Stimulated activated effector memory CD8-positive, alpha-beta T cell treated with anti-CD3 and anti-CD28 coated beads, Interleukin-12 subunit alpha, Interleukin-12 subunit beta, amount 100 ng/mL, for 72 hours (primary cell): ENCODE results near the gene ERGIC1.

Experiments
- ATAC-seq: fragments of 150-1000 bp; cut with Tn5 transposase; 2 replicates; pipeline ENCODE4 v1.10.0; 2021
- DNase-seq, 2 donors: peaks; one replicate each; pipeline ENCODE4 v3.0.0; 2021 to 2022; ENCODE audit warnings: low spot score in 2 of 2
- H3K27ac Mint-ChIP-seq: one replicate; pipeline ENCODE4 v1.8.0; 2022; ENCODE audit warnings: mild to moderate bottlenecking, mixed read lengths
- H3K36me3 Mint-ChIP-seq: one replicate; pipeline ENCODE4 v1.8.0; 2022; ENCODE audit warnings: mild to moderate bottlenecking, mixed read lengths
- H3K4me1 Mint-ChIP-seq: one replicate; pipeline ENCODE4 v1.8.0; 2022; ENCODE audit warnings: mixed read lengths
- H3K4me3 Mint-ChIP-seq: one replicate; pipeline ENCODE4 v1.8.0; 2022; ENCODE audit warnings: mild to moderate bottlenecking, mixed read lengths
- H3K9me3 Mint-ChIP-seq: one replicate; pipeline ENCODE4 v1.8.0; 2022; ENCODE audit warnings: mixed read lengths

Gene ERGIC1

GRCh38 chr5:172909931-172910502, 76.0 kb downstream of the ERGIC1 start:
- Mint-ChIP-seq H3K27ac (peak overlapping the region; percentile 45), H3K36me3 (peaks cover 44% of the 10 kb centered on the region), H3K4me1 (peaks cover 26% of the 10 kb centered on the region), H3K9me3 (no peaks in the 10 kb centered on the region), H3K4me3 (no peak overlapping the region)
- ATAC-seq = peak; percentile 31
- DNase-seq = no peak

- H3K9me3 Mint-ChIP-seq = no peaks in the 10 kb centered on the region
- no peak overlapping the region for H3K4me3 Mint-ChIP-seq
- peaks cover 51% of the 10 kb centered on the region for H3K36me3 Mint-ChIP-seq
- peaks cover 28% of the 10 kb centered on the region for H3K4me1 Mint-ChIP-seq
- no peak overlapping the region for H3K27ac Mint-ChIP-seq
- DNase-seq (no peak), ATAC-seq (peak; percentile 44)
These were observed 77.0 kb downstream of the ERGIC1 start for GRCh38 chr5:172910828-172911627.

GRCh38 chr5:172911628-172911880, 77.5 kb downstream of the ERGIC1 start:
- DNase-seq (no peak), ATAC-seq (no peak)
- peaks cover 55% of the 10 kb centered on the region for H3K36me3 Mint-ChIP-seq
- no peak overlapping the region for H3K27ac Mint-ChIP-seq
- peaks cover 24% of the 10 kb centered on the region for H3K4me1 Mint-ChIP-seq
- H3K9me3 Mint-ChIP-seq = no peaks in the 10 kb centered on the region
- H3K4me3 Mint-ChIP-seq = no peak overlapping the region

- H3K27ac Mint-ChIP-seq = no peak overlapping the region
- H3K4me3 Mint-ChIP-seq = no peak overlapping the region
- peaks cover 59% of the 10 kb centered on the region for H3K36me3 Mint-ChIP-seq
- ATAC-seq = no peak
- peaks cover 23% of the 10 kb centered on the region for H3K4me1 Mint-ChIP-seq
- DNase-seq = no peak
- H3K9me3 Mint-ChIP-seq = no peaks in the 10 kb centered on the region
These were observed 77.9 kb downstream of the ERGIC1 start for GRCh38 chr5:172911976-172912375.

- no peaks in the 10 kb centered on the region for H3K9me3 Mint-ChIP-seq
- peaks cover 25% of the 10 kb centered on the region for H3K4me1 Mint-ChIP-seq
- H3K36me3 Mint-ChIP-seq = peaks cover 66% of the 10 kb centered on the region
- DNase-seq = no peak
- H3K27ac Mint-ChIP-seq = no peak overlapping the region
- no peak for ATAC-seq
- H3K4me3 Mint-ChIP-seq = no peak overlapping the region
These were observed 79.2 kb downstream of the ERGIC1 start for GRCh38 chr5:172913117-172913850.

- peak overlapping the region; percentile 27 for H3K27ac Mint-ChIP-seq
- no peak overlapping the region for H3K4me3 Mint-ChIP-seq
- no peak for ATAC-seq
- peaks cover 27% of the 10 kb centered on the region for H3K4me1 Mint-ChIP-seq
- H3K36me3 Mint-ChIP-seq = peaks cover 70% of the 10 kb centered on the region
- DNase-seq = no peak
- no peaks in the 10 kb centered on the region for H3K9me3 Mint-ChIP-seq
These were observed 81.5 kb downstream of the ERGIC1 start for GRCh38 chr5:172915514-172915913.

- H3K4me1 Mint-ChIP-seq = peaks cover 33% of the 10 kb centered on the region
- ATAC-seq (peak; percentile 72), DNase-seq (no peak)
- H3K36me3 Mint-ChIP-seq = peaks cover 54% of the 10 kb centered on the region
- H3K9me3 Mint-ChIP-seq = no peaks in the 10 kb centered on the region
- H3K4me3 Mint-ChIP-seq = peak overlapping the region; percentile 61
- H3K27ac Mint-ChIP-seq = peak overlapping the region; percentile 85
These were observed 84.6 kb downstream of the ERGIC1 start for GRCh38 chr5:172918421-172919371.

GRCh38 chr5:172919525-172920446, 85.7 kb downstream of the ERGIC1 start:
- ATAC-seq (no peak), DNase-seq (no peak)
- no peak overlapping the region for H3K4me3 Mint-ChIP-seq
- H3K36me3 Mint-ChIP-seq = peaks cover 57% of the 10 kb centered on the region
- H3K9me3 Mint-ChIP-seq = no peaks in the 10 kb centered on the region
- peak overlapping the region; percentile 85 for H3K27ac Mint-ChIP-seq
- peaks cover 33% of the 10 kb centered on the region for H3K4me1 Mint-ChIP-seq

- H3K9me3 Mint-ChIP-seq = no peaks in the 10 kb centered on the region
- no peak overlapping the region for H3K4me3 Mint-ChIP-seq
- H3K4me1 Mint-ChIP-seq = peaks cover 33% of the 10 kb centered on the region
- DNase-seq (no peak), ATAC-seq (no peak)
- peaks cover 53% of the 10 kb centered on the region for H3K36me3 Mint-ChIP-seq
- H3K27ac Mint-ChIP-seq = no peak overlapping the region
These were observed 86.4 kb downstream of the ERGIC1 start for GRCh38 chr5:172920447-172920849.

- peaks cover 48% of the 10 kb centered on the region for H3K36me3 Mint-ChIP-seq
- H3K27ac Mint-ChIP-seq = no peak overlapping the region
- no peak for ATAC-seq
These were observed 86.9 kb downstream of the ERGIC1 start for GRCh38 chr5:172920995-172921394.

GRCh38 chr5:172921906-172922305, 87.9 kb downstream of the ERGIC1 start:
- peaks cover 25% of the 10 kb centered on the region for H3K4me1 Mint-ChIP-seq
- DNase-seq (no peak), ATAC-seq (no peak)
- H3K36me3 Mint-ChIP-seq = peaks cover 50% of the 10 kb centered on the region
- no peaks in the 10 kb centered on the region for H3K9me3 Mint-ChIP-seq
- H3K4me3 Mint-ChIP-seq = no peak overlapping the region
- H3K27ac Mint-ChIP-seq = peak overlapping the region; percentile 48

More at GRCh38 chr5:172920995-172921394, 86.9 kb downstream of the ERGIC1 start:
- no peak for DNase-seq
- no peak overlapping the region for H3K4me3 Mint-ChIP-seq
- H3K9me3 Mint-ChIP-seq = no peaks in the 10 kb centered on the region
- peaks cover 29% of the 10 kb centered on the region for H3K4me1 Mint-ChIP-seq

- H3K27ac Mint-ChIP-seq = peak overlapping the region; percentile 54
- H3K36me3 Mint-ChIP-seq = peaks cover 52% of the 10 kb centered on the region
- no peaks in the 10 kb centered on the region for H3K9me3 Mint-ChIP-seq
- DNase-seq (no peak), ATAC-seq (no peak)
- no peak overlapping the region for H3K4me3 Mint-ChIP-seq
- H3K4me1 Mint-ChIP-seq = peaks cover 14% of the 10 kb centered on the region
These were observed 89.5 kb downstream of the ERGIC1 start for GRCh38 chr5:172923539-172923938.

GRCh38 chr5:172925336-172925948, 91.4 kb downstream of the ERGIC1 start:
- no peaks in the 10 kb centered on the region for H3K9me3 Mint-ChIP-seq
- H3K4me1 Mint-ChIP-seq = peaks cover 6% of the 10 kb centered on the region
- H3K4me3 Mint-ChIP-seq = no peak overlapping the region
- DNase-seq (no peak), ATAC-seq (no peak)
- H3K36me3 Mint-ChIP-seq = peaks cover 44% of the 10 kb centered on the region
- peak overlapping the region; percentile 10 for H3K27ac Mint-ChIP-seq

GRCh38 chr5:172926008-172926523, 92.0 kb downstream of the ERGIC1 start:
- no peak overlapping the region for H3K4me3 Mint-ChIP-seq
- no peak for DNase-seq
- H3K9me3 Mint-ChIP-seq = no peaks in the 10 kb centered on the region
- no peak for ATAC-seq
- H3K4me1 Mint-ChIP-seq = peaks cover 6% of the 10 kb centered on the region
- H3K27ac Mint-ChIP-seq = peak overlapping the region; percentile 10
- H3K36me3 Mint-ChIP-seq = peaks cover 44% of the 10 kb centered on the region
